Spleen (tissue), 7 donors: ENCODE data around the gene SSBP2.

Experiments used
- POLR2A ChIP-seq, 3 donors: fragments of 450-650 bp; IDR thresholded peaks; one replicate each; pipeline ENCODE4 v1.5.1; 2017; ENCODE audit warnings: antibody characterized with exemption in 3 of 3, mild to moderate bottlenecking in 1 of 3
- TF ChIP-seq, protein P1 (sequence below), 11 experiments: fragments of 200-600 bp in 7 of 11; fragments of 450-650 bp in 4 of 11; sonication (generic) in 4 of 11; IDR thresholded peaks in 8 of 11; conservative IDR thresholded peaks in 3 of 11; 1 replicate in 7 of 11; 2 replicates in 4 of 11; pipeline versions ENCODE4 v1.4.0 to v1.8.0; 2016 to 2021; ENCODE audit warnings: antibody characterized with exemption in 11 of 11, inconsistent platforms in 4 of 11, mild to moderate bottlenecking in 1 of 11
- donor health status: DM: no; HTN: no; CAD: no; lungs with moderate emphysema.
- donor health status: DM: no; HTN: no; CAD: no.
- donor health status: DM: no; HTN: no; CAD: no.

- TF ChIP-seq, protein P1, sequence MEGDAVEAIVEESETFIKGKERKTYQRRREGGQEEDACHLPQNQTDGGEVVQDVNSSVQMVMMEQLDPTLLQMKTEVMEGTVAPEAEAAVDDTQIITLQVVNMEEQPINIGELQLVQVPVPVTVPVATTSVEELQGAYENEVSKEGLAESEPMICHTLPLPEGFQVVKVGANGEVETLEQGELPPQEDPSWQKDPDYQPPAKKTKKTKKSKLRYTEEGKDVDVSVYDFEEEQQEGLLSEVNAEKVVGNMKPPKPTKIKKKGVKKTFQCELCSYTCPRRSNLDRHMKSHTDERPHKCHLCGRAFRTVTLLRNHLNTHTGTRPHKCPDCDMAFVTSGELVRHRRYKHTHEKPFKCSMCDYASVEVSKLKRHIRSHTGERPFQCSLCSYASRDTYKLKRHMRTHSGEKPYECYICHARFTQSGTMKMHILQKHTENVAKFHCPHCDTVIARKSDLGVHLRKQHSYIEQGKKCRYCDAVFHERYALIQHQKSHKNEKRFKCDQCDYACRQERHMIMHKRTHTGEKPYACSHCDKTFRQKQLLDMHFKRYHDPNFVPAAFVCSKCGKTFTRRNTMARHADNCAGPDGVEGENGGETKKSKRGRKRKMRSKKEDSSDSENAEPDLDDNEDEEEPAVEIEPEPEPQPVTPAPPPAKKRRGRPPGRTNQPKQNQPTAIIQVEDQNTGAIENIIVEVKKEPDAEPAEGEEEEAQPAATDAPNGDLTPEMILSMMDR (IDR thresholded peaks at IDR 0.05 in 8 of 11, conservative IDR thresholded peaks at IDR 0.05 in 3 of 11) = no peak
- no peak for TF ChIP-seq POLR2A (IDR thresholded peaks at IDR 0.05)
Measured at GRCh38 chr5:81388169-81388568, 362.7 kb downstream of the SSBP2 start.
